Stimulated activated CD4-positive, alpha-beta T cell treated with anti-CD3 and anti-CD28 coated beads, Interleukin-4, amount 100 ng/mL, for 24 hours (primary cell): ENCODE results near the gene CDH13.

Experiments
- DNase-seq: peaks from one replicate; pipeline ENCODE4 v3.0.0-alpha.2; 2020

Gene CDH13

DNA sequence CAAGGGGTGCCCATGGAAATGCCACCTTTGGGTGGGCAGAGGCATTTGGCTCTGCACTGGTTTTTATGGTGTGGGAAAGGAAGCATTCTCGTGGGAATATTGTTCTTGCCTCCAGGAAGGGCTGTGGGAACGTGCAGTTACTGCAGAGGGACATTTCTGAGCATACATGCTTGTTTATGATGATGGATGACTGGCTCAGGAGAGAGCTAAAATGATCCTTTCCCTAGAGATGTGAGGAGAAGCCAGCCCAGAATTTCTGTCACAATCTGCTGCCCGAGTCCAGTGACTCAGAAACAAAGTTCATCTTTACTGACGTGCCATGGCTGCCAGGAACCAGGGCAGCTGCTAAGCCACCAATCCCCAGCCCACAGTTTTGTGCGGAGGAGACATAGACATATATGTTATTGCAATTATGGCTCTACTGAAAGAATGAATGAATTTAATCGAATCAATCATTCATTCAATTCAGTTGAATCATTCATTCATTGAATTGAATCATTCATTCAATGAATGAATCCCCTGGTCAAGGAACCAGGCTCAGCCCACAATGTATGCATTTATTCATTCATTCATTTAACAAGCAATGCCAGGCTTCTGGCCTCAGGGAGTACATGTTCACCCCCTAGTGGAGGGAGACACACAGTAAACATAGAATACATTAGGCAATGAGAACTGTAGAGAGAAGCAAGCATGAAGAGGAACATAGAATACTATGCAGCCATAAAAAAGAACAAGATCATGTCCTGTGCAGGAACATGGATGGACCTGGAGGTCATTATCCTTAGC is 766.6 kb downstream of the CDH13 start:
- DNase-seq: no peak

DNA sequence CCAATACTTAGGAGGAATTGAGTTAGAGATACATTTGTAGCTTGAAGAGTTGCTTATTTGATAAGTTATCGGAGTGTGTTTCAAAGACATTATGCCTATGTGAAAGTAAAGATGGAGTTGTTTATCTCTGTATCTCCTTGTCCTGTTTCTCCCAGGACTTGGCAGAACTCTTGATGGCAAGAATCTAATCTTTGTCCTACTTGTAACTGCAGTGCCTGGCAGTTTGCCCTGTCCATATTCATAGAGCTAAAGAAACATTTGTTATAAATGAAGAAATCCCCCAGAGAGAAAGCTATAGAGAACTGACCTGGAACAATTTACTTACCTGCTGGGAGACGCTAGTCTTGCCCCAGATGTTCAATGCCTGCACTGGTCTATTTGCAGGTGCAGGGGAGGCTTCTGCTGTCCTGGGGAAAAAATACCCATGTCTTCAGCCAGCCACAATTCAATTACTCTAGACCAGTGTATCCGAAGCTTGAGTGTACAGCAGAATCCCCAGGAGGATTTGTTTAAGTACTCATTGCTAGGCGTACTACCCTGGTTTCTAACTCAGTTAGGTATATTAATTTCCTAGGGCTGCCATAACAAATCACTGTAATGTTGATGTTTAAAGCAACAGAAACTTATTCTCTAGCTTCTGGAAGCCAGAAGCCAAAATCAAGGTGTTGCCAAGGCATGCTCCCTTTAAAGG is 771.0 kb downstream of the CDH13 start:
- no peak for DNase-seq

DNA sequence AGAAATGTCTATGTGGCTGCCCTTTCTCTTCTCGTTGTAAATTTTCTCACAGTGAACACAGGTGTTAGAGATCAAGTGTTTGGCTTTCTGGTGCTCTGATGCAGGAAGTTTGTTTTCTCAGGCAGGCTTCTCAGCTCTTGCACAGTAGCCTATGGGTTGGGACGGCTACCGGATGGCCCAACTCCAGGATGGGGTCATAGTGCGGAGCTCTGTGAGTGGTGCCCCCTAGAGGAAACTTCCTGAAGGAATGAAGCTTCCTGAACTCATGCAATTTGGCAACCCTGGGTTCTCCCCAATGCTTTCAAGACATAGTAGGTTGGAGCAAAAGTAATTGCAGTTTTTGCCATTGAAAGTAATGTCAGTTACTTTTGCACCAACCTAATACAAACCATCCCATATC is 773.5 kb downstream of the CDH13 start:
- no peak for DNase-seq

DNA sequence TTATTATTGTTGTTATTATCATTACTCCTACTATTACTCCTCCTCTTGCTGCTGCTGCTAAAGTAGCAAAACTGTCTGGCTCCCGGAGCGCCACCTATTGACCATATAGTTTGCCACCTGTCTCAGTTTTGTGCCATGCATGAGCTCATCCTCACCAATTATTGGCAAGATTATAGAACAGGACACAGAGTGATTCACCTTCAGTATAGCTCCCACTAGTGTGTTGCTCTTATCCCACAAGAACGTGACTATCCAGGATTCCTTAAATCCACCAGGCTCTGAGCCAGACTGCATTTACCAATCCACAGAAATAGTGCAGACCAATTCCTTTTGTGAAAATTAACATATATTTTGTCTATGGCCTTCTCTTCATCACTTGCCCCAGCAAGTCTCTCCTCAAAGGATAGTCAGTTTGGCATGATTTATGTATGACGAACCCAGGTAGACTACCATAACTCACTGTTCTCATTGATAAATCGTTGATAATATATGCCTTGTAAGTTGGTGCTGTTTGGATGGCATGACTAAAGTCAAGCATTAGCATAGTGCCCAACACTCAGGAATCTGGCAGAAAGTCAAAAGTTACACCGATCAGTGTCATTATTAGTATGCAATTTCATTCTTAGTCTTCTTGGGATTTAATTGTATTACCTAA is 775.5 kb downstream of the CDH13 start:
- no peak for DNase-seq

DNA sequence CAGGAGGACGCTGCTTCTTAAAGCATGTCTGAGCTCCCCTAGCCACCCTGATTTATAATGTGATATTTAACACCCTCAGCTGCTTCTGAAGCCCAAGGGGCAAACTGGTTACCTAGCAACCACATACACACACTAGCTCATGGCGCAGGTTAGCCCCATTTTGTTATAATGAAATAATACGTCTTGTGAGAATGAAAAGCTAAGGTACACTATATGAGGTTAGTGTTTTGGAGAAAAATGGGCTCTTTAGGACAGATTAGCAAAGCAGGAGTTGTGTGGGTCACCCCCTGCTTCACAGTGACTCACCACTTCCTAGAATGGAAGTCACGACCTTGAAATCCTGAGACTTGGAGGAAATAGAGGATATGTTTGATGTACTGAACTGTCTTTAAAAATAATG is 776.2 kb downstream of the CDH13 start:
- DNase-seq: no peak

DNA sequence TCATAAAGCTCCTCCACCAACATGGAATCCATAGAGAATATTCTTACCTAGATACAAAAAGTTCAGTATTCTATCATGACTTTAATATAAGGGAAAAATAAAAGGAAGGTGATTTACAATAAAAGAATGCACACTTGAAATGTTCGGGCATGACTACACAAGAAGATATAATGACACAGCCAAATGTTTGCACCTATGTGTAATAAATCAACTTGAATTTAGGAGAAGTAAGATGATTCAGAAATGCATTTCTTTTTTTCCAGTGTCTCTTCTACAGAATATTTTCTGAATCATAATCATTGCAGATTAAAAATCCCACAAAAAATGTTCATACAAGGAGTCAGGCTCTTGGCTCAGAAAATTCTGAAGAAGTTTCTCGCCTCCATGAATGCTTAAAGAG is 777.0 kb downstream of the CDH13 start:
- DNase-seq: no peak

DNA sequence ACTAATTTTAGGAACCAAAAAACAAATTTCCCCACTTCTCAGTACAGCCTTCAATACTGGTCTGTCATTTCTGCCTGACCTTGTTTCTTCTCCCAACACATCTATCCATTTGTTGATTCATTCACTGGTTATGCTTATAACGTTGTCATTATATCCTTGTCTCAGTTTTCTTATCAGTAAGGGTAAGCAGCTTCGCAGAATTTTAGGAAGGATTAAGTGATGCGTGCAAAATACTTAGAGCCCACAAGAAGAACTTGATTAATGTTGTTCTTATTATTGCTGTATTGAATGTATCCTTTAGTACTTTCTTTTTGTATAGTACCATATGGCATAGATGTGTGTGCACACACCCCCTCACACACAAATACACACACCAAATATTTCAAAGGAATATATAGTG is 777.5 kb downstream of the CDH13 start:
- no peak for DNase-seq

DNA sequence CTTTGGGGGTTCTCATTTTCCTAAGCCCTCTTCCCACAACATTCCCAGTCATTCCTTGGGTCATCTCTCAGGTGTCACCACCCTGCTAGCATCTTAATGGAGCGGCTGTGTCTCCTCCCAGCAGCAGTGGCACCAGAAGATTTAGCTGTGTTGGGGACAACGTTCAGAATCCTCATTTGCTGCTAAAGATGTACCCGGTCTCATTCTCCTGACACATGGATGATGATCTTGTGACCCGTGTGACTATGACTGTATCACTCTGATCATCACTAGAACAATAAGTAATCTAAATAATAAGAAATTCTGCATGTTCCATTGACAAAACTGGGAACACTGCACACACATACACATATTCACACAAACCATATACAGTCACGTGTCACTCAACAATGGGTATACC is 781.2 kb downstream of the CDH13 start:
- DNase-seq: no peak

DNA sequence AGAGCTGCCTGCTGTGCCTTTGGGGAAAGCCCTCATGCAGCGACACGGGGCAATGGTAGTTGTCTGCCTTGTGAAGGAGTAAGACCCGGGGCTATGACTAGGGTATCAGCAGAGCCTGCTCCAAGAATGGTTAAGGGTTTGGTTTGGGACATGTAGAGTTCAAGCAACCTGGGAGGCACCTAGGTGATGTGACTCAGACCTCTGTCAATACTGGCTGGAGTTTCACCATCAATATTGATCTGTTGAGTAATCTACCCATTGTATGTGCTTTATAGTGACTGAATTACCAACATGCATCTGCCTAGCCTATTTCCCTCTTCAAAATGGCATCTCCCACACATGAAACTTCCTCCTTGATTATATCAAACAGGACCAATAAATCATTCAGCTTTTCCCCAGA is 782.6 kb downstream of the CDH13 start:
- DNase-seq: no peak

DNA sequence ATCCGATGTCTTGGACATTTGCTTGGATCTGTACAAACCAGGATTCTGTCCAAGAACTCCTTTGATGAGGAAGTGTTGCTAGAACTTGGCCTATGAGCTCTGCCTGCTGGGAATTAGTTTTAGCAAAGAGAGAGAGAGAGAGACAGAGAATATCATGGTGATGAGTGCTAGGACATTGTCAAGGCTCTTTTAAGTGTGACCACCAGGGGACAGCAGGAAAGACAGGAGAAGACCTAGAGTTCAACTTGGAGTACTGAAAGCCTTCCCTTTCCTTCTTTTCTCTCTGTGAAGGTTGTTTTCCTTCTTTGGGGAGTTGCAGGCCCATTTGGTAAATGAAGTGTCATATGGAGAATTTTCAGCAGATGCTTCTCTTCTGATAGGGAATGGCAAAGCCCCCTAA is 791.8 kb downstream of the CDH13 start:
- no peak for DNase-seq

DNA sequence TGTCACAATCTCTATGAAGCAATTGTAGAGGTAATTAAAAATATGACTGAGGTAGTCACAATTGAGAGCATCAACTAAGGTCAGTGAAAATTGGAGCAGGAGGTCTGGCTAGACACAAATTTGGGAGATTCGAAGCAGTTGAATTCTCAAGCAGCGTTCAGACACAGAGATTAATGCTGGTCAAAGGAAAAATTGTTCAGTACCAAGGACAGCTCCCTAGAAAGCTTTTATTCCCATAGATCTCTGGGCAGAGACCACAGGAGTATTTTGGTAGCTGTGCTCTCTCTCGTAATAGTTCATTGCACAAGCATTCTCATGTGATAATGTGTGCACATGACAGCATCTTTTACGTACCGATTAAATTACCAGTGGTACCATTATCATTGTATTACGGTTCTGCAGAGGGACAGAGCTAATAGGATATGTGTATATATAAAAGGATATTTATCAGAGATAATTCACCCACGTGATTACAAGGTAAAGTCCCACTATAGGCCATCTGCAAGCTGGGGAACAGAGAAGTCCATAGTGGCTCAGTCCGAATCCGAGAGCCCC is 793.5 kb downstream of the CDH13 start:
- no peak for DNase-seq

DNA sequence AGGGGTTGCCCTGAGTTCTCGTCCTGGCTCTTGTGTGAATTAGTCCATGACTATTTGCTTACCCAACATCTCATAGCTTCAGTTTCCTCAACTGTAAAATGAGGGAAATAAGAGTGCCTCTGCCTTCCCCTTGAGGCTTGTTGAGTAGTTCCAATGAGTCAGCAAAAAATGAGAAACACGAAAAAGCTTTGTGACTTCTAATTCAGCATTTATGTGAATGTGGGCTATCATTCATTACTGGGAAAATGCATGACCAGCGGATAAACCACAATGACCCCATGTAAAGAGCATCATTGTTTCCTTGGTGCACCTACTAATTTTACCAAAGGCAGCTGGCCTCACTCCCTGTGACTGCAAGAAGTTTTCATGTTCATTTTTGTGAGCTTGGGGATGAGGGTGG is 806.4 kb downstream of the CDH13 start:
- DNase-seq: no peak

DNA sequence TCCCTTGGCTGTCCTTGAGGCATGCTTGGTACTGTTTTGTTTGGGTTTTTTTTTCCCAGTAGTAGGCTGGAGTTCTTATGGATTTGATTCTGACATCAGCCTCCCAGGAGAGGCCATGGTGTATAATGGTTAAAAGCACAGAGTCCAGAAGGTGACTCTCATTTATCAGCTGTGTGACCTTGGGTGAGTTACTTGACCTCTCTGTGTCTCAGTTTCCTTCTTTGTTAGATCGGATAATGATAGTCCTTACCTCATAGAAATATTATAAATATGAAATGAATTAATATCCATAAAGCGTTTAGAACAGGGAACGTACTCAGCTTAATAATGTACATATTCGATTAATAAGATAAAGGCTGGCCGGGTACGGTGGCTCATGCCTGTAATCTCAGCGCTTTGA is 810.3 kb downstream of the CDH13 start:
- no peak for DNase-seq

DNA sequence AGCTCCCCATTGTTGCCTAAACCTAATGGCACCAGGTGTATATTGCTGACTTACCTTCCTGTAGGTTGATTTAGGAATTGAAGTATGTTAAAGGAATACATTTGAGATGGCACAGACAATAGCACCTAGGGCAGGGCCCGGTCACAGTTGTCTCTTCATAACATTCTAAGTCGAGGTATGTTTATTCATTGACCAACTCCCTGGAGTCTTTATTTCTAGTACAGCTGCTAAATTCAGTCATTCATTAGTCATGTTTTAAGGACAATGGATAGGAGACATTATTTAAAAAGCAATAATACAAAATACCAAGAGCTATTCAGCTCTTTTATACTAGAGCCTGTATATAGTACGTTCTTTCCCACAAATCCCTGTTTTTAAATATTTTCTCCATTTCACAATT is 811.6 kb downstream of the CDH13 start:
- no peak for DNase-seq

DNA sequence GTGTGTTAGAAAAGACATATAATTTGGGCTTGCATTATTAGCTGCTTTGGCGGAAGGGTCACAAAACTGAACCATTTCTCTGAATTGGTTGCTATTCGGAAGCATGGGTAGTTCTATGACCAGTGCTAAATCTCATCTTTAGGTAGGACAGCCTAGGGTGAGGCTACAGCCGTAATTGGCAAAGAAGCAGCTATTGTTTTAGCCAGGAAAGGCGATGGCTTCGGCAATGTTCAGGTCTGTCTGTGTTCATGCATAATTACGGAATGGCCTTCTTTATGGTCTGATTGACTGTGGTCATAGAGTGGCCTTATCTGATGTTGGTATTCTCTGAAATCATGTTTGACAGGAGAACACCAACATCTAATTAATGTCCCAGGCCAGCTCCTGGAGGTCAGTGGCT is 812.6 kb downstream of the CDH13 start:
- DNase-seq: no peak

DNA sequence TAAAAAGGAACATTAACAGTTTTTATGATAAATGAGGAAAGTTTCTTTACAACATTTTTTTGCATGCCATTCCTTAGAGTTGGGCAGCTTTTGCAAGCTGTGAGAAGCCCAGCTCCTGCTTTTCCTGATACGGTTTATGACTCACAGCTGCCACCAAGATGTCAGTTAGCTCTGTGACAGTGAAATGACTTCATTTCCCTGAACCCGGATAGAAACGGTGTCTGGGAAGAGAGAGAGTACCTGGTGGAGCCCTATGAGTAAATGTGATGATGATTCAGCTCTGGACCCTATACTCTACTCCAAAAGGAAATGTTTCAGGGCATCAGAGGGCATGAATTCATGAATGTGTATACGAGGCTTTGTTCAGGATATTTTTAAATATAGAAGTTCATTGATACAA is 814.7 kb downstream of the CDH13 start:
- DNase-seq: no peak

DNA sequence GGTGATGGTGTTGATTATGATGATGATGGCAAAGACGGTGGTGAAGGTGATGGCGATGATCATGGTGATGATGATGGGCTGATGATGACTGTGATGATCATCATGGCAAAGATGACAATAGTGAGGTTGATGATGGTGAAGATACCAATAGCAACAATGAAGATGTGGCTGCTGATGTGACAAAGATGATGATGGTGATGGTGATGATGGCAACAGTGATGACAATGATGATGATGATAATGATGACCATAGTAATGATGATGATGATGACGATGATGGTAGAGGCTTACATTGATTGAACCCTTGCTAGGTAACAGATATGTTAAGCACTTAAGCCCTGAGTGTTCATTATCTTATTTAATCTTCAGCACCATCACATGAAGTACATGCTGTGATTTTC is 817.2 kb downstream of the CDH13 start:
- no peak for DNase-seq

DNA sequence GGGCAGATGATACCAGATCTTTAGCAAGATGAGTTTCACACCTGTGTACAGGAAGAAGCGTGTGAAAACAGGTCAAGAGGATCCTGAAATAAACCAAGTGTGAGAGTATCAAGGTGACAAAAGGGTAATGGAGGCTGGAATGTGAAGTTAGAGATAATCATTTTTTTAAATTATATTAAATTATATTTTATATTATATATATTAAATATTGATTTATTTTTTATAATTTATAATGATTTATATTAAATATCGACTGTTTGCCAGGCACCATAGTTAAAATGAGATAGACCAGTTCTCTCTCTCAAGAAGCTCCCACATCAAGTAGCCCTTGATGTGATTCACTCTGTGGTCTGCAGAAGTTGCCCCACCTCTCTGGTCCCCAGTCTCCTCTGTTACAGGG is 820.8 kb downstream of the CDH13 start:
- no peak for DNase-seq

DNA sequence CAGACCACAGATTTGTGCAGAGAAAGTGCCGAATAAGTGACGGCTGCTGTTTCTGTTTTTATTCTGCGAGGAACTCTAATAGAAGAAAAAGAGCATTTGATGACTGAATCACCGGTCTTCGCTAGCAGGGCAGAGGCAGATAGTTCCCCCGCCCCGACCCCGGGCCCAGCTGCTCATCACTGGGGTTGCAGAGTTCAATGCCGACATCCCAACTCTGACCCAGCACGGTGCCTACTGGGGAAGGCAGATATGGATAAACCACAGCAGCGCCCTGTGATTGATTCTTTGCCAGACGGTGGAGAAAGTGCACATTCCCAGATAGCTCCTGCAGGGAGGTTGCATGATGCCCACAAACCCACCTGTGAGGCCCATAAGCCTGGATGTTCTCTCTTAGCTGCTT is 823.1 kb downstream of the CDH13 start:
- DNase-seq: no peak

DNA sequence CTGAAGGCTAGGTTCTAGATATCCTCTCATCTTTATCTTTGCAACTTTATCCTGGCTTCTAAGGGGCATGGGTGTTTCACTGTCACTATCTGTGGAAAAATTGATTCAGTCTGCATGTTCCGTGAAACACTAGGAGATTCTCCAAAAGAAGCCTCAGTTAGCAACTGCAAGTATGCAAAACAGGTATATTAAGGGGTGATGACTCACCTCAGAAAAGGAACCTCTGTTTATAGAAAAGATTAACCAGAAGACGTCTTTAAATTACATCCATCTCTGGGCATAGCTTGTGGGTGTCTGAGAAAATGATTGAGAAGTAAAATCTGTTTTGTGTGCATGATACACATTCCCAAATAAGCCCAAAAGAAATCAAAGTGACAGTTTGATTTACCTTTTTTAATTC is 827.2 kb downstream of the CDH13 start:
- DNase-seq: no peak

DNA sequence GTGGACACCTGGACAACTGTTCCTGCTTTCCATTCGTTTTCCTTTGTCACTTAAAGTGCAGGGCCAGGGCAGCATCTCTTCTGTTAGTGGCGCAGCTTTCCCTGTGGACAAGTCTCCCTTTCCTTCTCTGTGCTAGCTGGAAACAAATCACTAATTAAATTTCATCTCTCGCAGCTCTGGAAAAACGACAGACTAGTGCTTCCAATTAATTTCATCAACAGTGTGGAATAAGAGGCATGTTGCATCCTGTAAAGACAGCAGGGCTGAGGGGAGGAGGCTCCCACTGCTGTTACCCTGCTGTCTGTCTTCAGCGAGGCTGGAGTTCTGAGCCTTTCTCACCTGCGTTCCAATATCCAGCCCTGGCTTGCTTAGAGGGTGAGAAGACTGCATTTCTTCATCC is 828.9 kb downstream of the CDH13 start:
- no peak for DNase-seq

DNA sequence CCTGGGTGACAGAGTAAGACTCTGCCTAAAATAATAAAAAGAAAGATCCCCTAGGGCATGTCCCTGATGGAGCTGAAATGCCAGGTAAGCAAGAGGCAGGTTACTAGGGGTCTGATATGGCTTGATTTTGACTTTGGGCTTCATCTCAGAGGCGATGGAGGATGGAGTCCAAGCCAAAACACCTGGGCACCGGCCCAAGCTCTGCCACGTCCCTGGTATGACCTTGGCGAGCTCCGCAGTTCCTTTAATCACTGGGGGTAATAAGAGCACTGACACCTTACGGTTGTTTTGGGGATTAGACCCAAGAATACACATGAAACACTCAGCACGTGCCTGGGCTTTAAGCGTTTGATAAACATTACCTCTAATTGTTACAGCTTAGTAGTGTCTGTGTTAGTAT is 830.2 kb downstream of the CDH13 start:
- DNase-seq: no peak

DNA sequence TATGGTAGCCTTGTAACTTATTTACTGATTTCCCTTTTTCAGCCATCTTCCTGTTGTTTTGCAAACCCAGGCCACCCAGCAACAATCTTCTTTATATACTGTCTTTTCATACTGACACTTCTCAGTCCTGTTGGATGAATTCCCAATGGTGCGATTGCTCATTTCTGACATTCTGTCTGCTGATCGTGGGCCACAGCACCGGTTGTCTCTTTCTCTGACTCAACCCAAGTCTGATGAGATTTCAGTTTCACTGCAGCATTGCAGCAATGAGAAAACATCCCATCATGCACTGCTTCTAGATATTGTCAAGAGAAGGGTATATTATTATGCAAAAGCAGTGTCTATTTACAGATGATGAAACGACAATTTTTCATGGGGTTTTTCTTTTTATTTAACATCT is 831.8 kb downstream of the CDH13 start:
- DNase-seq: no peak

DNA sequence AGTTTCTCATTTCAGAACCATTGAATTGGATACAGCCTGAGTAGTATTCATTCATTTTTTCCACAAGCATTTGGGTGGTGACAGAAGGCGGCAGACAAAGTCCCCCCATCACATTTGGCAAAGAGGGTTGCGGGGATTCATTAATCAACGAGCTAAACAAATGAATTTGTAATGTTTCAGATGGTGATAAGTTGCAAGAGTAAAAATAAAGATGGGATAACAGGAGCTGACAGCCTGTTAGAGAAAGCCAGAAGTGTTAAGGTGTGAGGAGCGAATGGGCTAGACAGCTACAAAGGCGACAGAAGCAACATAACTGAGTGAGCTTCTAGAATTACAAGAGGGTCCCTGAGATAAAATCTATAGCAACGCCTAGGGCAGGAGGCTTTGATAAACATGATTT is 838.2 kb downstream of the CDH13 start:
- DNase-seq: no peak
